DMS53 treated with DMSO at 0.1 percent for 48 hours (cell line): Measurements from ENCODE around the gene LRIG2.
A peak's percentile ranks its signal among the peaks of the same experiment; 100 is the strongest.
"Not testable (repeated sequence)": the region's sequence is repeated elsewhere in the genome, so short reads cannot be mapped to it uniquely, and the experiment has no call there.

ENCODE experiments used
- DNase-seq: peaks from one replicate; lab custom pipeline; 2025; ENCODE audit not compliant: unreplicated experiment; lab: John Stamatoyannopoulos, UW

Gene LRIG2, protein sequence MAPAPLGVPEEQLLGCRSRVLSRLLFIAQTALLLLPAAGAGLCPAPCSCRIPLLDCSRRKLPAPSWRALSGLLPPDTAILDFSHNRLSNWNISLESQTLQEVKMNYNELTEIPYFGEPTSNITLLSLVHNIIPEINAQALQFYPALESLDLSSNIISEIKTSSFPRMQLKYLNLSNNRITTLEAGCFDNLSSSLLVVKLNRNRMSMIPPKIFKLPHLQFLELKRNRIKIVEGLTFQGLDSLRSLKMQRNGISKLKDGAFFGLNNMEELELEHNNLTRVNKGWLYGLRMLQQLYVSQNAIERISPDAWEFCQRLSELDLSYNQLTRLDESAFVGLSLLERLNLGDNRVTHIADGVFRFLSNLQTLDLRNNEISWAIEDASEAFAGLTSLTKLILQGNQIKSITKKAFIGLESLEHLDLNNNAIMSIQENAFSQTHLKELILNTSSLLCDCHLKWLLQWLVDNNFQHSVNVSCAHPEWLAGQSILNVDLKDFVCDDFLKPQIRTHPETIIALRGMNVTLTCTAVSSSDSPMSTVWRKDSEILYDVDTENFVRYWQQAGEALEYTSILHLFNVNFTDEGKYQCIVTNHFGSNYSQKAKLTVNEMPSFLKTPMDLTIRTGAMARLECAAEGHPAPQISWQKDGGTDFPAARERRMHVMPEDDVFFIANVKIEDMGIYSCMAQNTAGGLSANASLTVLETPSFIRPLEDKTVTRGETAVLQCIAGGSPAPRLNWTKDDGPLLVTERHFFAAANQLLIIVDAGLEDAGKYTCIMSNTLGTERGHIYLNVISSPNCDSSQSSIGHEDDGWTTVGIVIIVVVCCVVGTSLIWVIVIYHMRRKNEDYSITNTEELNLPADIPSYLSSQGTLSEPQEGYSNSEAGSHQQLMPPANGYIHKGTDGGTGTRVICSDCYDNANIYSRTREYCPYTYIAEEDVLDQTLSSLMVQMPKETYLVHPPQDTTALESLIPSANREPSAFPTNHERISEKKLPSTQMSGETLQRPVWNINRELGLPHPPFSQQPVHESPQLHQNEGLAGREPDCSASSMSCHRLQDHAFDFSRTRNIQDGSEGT

DNA sequence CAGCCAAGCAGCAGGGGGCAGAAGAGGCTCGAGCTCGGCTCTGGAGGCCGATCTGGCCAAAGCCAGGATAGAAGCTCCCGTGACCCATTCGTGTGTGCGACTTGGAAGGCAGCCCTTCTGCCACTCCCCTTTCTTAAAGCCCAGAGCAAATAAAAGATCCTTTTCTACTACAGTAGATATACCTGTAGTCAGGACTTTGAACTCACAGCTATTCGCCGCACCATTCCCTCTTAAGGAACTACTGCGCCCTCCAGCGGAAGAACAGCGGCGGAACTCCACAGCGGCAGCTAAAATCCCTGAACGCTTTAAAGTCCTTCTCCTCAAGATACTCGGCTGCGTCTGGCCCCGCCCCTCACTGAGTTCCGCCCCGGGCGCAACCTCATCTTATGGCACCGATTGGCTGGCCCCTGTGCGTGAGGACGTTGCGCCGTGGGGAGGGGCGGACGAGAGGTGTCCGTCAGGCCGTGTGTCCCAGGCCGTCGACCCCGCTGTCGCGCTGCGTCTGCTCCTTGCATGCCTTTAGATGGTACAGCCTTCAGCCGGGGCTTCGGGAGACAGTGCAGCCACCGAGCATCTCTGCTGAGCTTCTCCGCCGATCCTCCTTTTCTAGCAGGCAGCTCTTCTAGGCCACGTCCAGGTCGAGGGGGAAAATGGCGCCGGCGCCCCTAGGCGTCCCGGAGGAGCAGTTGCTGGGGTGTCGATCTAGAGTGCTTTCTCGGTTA is at the start of gene LRIG2:
Gene LRIG2 (plus strand): TSS at position 442 of the 722 bp plus-strand sequence. CDS start 209 bp downstream, at position 651.
- peak; percentile 97 for DNase-seq

DNA sequence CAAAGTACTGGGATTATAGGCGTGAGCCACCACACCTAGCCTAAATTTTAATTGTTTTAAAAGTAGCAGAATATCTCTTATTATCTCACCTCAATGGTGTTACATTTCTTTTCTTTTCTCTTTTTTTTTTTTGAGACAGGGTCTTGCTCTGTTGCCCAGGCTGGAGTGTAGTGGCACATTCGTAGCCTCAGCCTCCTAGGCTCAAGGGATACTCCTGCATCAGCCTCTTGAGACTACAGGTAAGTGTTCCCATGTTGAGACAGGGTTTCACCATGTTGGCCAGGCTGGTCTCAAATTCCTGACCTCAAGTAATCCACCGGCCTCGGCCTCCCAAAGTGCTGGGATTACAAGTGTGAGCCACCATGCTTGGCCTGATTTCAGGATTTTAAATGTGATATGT is 49.7 kb upstream of the LRIG2 start:
- not testable (repeated sequence) for DNase-seq

DNA sequence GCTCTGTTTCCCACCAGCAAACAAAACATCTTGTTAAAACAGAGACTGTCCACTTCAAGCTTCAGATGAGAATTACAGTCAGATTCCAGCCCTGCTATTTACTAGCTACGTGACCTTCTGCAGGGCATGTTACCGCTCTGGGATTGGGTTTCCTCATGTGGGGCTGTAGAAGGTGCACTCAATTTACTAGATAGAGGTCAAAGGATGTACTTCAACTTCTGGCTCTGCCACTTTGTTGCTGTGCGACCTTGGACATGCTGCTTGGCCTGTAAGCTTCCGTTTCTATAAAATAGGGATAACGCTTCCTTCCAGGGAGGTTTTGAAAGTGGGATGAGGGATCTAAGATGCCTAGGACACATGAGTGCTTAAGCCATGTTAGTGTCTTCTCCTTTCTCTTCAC is 46.0 kb upstream of the LRIG2 start:
- no peak for DNase-seq

DNA sequence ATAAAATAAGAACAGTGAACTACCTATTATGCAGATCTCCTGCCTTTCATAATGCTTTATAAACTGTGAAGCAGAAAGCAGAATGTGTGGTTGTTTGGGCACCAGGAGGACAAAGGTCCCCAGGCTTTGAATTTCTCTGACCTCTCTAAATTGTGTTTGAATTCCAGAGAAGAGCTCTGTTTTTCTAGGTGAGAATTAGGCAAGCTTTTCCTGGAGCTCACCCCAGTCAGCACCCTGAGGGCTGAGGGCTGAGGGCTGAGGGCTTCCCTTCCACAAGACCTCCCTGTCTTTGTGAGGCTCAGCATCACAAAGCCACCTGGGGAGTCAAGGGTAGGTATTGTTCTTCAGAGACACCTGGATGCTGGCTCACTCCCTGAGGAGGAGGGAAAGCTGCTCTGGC is 45.5 kb upstream of the LRIG2 start:
- DNase-seq: no peak

DNA sequence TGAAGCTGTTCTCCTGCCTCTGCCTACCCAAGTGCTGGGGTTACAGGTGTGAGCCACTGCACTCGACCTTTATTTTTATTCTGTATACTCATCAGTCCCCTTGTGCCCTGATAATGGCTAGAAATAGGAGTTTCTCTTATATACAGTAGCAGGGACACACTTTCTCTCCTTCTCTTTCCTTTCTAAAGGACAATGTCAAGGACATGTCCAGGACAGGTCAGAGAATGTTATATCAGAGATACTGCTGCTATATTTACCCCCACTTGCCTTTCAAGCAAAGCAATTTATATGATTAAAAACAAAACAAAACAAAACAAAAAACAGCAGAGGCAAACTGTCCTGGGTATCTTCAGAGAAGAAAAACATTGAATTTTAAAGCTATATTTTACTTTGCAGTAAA is 43.2 kb upstream of the LRIG2 start:
- DNase-seq: no peak

DNA sequence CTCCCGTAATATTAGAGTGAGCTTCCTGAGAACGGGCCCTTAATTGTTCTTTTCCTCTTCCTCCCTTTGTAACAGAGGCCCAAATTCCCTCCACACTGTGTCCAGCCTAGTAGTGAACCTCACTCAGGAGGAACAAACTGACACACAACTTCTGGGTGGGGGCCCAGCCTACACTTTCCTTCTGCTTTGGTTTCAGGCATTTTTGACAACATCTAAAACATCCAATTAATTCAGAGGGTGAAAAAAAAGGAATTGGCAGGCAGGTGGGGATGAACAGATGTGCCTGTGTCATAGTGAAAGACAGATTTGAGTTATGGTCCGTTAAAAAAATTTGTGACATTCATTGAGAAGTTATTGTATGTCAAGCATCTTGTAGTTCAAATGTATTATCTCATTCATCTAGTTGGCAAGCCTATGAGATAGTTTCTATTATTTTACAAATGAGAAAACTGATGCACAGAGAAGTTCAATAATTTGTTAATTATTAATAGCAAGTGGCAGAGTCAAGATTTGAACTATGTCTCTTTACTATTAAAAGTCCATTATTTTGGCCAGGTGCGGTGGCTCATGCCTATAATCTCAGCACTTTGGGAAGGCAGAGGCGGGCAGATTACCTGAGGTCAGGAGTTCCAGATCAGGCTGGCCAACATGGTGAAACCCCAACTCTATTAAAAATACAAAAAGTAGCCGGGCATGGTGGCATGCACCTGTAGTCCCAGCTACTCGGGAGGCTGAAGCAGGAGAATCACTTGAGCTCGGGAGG is 41.6 kb upstream of the LRIG2 start:
- DNase-seq: no peak

DNA sequence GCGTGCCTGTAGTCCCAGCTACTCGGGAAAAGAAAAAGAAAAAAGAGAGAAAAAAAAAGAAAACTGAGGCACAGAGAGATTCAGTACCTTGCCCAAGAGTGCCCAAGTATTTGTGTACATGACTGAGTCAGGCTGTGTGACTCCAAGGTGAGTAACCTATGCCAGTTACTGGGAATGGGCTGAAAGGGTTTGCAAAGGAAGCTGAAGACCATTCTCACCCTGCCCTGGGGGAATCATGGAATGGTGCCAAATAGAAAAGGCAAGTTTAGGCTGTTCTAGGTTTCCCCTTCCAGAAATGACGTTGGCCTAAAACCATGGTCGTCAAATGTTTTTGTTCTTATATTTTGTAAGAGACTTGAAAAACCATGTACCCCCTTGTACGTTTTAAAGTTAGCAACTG is 37.9 kb upstream of the LRIG2 start:
- no peak for DNase-seq

DNA sequence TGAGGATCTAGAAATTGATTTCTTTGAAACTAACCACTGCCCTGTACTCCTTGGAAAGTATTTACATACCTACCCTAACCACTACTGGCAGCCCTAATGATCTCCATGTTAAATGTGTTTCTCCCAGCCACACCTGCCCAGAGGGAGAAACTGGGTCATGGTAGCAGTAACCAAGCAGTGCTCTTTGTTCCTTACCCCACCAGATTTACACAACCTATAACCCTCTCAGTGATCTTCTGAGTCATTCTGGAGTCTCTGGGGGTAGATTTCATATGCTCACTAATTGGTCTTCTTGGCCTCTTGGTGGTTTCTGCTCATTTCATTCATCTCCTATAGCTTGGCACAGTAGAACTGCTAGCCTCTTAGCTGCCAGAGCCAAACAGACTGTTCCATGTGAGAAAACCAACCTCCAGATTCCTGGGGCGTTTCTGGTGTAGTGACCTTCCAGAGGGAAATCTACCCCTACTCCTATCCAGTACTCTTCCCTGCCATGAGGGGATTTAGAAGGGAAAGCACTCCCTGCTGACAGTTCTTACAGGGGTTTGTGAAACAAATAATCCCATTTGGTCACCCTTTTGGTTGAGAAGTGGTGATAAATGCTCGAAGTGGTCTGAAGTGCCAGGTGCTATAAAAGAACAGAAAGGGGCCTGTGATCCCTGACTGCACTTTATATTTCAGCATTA is 36.2 kb upstream of the LRIG2 start:
- no peak for DNase-seq

DNA sequence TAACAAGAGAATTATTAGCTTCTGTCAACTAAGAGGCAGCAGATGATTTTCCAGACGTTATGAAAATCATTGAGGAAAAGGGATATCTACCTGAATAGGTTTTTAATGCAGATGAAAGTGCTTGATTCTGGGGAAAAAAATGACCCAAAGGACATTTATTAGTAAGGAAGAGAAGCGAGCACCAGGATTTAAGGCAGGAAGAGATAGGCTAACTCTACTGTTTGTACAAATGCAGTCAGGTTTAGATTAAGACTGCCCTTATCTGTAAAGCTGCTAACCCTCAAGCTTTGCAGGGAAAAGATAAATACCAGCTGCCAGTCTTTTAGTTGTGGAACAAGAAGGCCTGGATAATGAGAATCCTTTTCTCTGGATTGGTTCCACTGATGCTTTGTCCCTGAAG is 33.0 kb upstream of the LRIG2 start:
- no peak for DNase-seq

DNA sequence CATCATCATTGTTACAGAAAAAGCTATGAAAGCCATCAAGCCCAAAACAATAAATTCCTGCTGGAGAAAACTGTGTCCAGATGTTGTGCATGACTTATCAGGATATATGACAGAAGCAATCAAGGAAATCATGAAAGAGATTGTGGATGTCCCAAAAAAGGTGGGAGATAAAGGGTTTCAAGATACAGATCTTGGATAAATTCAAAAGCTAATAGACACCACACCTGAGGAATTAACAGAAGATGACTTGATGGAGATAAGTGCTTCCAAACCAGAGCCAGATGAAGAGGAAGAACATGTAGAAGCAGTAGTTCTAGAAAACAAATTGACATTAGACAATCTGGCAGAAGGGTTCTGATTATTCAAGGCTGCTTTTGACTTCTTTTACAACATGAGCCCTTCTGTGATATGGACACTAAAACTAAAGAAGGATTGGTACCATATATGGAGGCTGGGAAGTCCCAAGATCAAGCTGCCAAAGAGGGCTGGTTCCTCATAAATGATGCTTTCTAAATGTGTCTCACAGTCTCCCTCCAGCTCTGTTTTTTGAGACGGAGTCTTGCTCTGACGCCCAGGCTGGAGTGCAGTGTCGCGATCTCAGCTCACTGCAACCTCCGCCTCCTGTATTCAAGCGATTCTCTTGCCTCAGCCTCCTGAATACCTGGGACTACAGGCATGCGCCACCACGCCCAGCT is 32.1 kb upstream of the LRIG2 start:
- no peak for DNase-seq

DNA sequence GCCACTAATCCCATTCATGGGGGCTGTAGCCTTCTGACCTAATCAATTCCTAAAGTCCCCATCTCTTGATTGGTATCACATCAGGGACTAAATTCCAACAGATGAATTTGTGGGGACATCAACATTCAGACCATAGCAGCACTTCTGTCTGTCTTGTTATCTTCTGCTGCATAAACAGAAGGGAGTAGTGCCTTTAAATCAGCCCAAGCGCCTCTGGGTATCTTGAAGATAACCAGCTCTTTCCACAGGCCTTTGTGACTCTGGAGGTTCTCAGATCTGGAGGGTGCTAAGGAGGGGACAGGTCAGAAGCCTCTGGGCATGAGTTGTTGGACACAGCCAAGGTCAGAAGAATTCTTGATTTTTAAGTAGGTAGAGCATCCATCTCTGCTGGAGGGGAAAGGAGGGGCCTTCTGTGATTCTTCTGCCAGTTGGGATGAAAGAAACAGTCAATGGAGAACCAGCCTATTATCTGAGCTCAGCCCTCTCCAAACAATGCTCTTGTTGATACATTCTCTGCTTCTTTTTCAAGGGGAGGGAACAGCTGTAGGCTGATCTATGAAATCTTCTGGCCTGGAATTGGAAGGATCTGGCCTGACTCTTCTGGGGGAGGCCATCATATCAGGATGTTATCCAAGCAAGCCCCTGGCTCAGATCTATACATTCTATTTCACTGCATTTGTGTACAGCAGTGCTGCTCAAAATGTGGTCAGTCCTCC is 31.3 kb upstream of the LRIG2 start:
- no peak for DNase-seq

DNA sequence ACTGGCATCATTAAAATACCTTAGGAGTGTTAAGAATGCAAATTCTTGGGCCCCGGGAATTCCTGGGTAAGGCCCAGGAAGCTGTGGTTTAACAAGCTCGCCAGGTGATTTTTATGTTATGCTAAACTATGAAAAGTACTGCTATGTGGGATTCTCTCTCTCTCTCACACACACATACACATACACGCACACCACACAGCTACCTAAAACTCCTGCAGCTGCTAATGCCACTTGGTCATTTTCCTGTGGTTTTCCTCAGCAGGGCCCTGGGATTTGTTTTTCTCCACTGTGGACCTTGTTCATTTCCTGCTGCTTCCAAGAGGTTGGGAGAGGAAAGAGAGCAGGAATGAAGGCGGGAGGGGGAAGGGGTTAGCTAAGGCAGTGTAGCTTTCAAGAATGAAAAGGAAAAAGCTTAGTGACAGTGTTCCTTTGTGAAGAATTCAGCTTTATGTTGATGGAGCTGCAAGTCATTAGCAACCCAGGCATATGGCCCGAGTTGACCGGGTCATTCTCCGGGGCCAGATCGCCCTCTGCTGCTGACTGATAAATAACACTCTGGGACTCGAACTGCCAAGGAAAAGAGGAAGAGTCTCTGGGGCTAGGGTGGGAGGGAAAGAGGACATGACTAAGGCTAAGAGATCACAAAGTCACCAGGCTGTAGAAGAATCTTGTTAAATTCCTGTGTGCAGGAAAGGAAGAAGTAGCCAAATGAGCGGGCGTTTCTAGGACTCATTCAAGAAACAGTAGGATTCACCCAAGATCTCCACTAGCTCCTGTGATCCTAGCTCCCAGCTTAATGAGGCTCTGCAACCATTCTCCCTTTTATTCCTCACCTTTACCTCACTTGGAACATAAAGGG is 30.5 kb upstream of the LRIG2 start:
- peak; percentile 47 for DNase-seq

DNA sequence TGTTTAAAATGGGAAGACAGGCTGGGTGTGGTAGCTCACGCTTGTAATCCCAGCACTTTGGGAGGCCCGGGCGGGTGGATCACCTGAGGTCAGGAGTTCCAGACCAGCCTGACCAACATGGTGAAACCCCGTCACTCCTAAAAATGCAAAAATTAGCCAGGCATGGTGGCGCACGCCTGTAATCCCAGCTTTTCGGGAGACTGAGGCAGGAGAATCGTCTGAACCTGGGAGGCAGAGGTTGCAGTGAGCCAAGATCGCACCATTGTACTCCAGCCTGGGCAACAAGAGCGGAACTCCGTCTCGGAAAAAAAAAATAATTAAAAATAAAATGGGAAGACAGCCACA is 29.9 kb upstream of the LRIG2 start:
- DNase-seq: not testable (repeated sequence)

DNA sequence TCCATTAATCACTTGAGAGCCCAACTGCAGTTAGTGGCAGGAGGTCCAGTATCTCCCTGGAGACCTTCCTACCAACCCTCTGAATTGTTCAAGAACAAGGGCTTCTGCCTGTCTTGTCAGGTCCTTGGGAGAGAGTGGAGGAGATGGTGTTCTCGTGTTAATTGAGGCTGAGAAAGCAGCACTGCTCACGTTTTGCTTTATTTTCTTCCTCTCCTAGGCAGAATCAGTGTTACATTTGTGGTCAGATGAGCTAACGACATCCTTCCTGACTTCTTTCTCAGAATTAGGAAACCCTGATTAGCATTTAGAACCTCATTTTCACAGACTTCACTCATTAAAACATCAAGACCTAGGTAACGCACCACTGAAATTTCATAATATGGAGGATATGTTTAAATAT is 26.4 kb upstream of the LRIG2 start:
- DNase-seq: no peak

DNA sequence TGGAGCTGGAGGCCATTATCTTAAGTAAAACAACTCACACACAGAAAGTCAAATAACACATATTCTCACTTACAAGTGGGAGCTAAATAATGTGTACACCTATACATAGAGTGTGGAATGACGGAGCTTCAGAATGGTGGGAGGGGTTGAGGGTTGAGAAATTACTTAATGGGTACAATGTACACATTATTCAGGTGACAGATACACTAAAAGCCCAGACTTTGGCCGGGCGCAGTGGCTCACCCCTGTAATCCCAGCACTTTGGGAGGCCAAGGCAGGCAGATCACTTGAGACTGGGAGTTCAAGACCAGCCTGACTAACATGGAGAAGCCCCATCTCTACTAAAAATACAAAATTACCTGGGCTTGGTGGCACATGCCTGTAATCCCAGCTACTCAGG is 24.9 kb upstream of the LRIG2 start:
- no peak for DNase-seq

DNA sequence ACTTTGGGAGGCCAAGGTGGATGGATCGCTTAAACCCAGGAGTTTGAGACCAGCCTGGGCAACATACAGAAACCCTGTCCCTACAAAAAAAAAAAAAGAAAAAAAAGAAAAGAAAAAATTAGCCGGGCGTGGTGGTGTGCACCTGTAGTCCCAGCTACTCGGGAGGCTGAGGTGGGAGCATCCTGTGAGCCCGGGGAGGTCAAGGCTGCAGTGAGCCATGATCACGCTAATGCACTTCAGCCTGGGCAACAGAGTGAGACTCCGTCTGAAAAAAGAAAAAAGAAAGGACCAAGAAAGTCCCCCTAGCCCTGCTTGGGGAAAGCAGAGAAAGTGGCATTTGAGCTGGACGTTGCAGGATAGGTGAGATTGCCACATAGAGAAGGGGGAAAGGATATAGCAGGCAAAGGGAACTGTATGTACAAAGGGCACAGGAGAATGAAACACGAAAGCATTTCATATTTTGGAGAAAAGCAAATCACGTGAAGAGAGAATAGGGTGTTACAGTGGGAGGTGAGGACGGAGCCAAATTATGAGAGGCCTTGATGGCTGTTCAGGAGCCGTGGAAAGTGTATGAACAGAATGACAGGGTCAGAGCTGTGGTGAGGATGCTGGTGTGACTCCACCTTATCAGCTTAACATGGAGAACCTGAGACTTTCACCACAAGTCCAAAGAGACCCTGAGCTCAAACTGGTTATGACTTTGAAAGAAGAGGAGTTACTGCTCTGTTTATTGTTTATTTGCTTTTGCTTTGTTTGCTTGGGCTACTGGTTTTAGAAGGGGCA is 19.5 kb upstream of the LRIG2 start:
- no peak for DNase-seq

DNA sequence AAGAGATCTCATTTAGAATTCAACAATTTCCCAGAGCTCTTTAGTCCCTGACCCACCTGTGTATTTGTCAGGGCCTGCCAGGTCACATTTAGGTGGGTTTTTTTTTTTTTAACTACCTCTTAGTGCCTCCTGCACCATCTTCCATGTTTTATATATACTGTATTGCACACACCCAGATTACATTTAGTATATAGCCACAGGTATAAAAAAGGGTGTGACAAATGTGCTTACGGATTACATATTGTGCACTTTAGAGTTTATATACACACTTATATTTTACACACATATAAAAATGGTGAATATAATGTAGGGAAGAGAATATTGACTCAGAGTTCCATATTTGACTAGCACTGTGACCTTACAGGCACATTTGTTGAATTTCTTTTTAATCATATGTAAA is 17.4 kb upstream of the LRIG2 start:
- no peak for DNase-seq
